SK-N-SH treated with all-trans-retinoic acid at 6 μM for 48 hours (cell line): Measurements from ENCODE around the gene C15orf62.

Experiments used
- BACH2 ChIP-seq: fragments of 250-450 bp; sonication (Bioruptor Pico); IDR thresholded peaks from 2 replicates; pipeline ENCODE4 v1.9.0; 2021; ENCODE audit warnings: mild to moderate bottlenecking, borderline replicate concordance
- CREB5 ChIP-seq: fragments of 250-450 bp; sonication (Bioruptor Pico); IDR thresholded peaks from 2 replicates; pipeline ENCODE4 v1.5.1; 2020; ENCODE audit warnings: low read depth, mild to moderate bottlenecking, moderate library complexity
- CSRNP3 ChIP-seq: fragments of 250-450 bp; sonication (Bioruptor Pico); IDR thresholded peaks from 2 replicates; pipeline ENCODE4 v1.5.1; 2021; ENCODE audit warnings: mild to moderate bottlenecking, moderate library complexity
- GLIS3 ChIP-seq: fragments of 250-450 bp; sonication (Bioruptor Pico); IDR thresholded peaks from 2 replicates; pipeline ENCODE4 v1.5.0; 2020; ENCODE audit warnings: mild to moderate bottlenecking, moderate library complexity
- PPARA ChIP-seq: fragments of 250-450 bp; sonication (Bioruptor Pico); IDR thresholded peaks from 2 replicates; pipeline ENCODE4 v1.5.0; 2020; ENCODE audit warnings: mild to moderate bottlenecking, borderline replicate concordance
- TCF4 ChIP-seq: fragments of 250-450 bp; sonication (Bioruptor Pico); IDR thresholded peaks from 2 replicates; pipeline ENCODE4 v1.8.0; 2021; ENCODE audit warnings: mild to moderate bottlenecking, moderate library complexity, borderline replicate concordance
- TOX ChIP-seq: fragments of 250-450 bp; sonication (Bioruptor Pico); IDR thresholded peaks from 2 replicates; pipeline ENCODE4 v1.8.0; 2021; ENCODE audit warnings: mild to moderate bottlenecking, moderate library complexity, borderline replicate concordance
- ZFP3 ChIP-seq: fragments of 250-450 bp; sonication (Bioruptor Pico); IDR thresholded peaks from 2 replicates; pipeline ENCODE4 v1.5.0; 2020; ENCODE audit warnings: mild to moderate bottlenecking, moderate library complexity
- ZFP30 ChIP-seq: fragments of 450-650 bp; formaldehyde crosslinking; IDR thresholded peaks from 2 replicates; pipeline ENCODE4 v1.5.0; 2022; ENCODE audit warnings: mild to moderate bottlenecking, moderate library complexity

DNA sequence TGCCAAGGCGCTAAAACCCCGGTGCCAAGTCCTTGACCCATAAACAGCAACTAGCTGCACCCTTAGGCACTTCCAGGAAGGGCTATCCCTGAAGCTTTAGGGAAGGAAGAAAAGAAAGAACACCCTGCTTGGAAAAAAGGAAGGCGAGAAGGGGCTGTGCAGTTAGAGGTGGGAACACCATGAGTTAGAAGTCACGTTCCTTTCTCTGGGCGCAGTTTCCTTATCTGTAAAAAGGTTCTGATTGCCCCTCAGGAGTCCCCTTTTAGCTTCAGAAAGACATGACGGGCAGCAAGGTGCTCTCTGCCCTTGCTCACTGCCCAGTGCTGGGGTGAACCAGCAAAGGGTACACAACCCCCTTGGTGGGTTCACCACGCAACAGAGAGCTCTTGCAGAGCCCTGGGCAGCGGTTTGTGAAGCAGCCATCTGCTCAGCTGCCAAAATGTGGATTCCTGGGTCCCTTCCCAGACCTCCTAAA lies 5.1 kb upstream of the C15orf62 start:
- TF ChIP-seq CREB5 (CRISPR knock-in tag) (no peak), TOX (CRISPR knock-in tag) (no peak), ZFP30 (CRISPR knock-in tag) (no peak), BACH2 (CRISPR knock-in tag) (no peak), GLIS3 (CRISPR knock-in tag) (no peak), TCF4 (CRISPR knock-in tag) (no peak), ZFP3 (CRISPR knock-in tag) (no peak), CSRNP3 (CRISPR knock-in tag) (no peak), PPARA (CRISPR knock-in tag) (no peak)
